PC-9 (cell line): ENCODE results near the gene EXOC2.

Experiments
- EZH2 ChIP-seq: fragments of 200-600 bp; sonication (generic); IDR thresholded peaks from 2 replicates; pipeline ENCODE4 v1.8.0; 2017; ENCODE audit warnings: antibody characterized with exemption, low read depth
- TF ChIP-seq, protein P1 (sequence below): fragments of 200-600 bp; sonication (generic); conservative IDR thresholded peaks from 2 replicates; pipeline ENCODE4 v1.6.1; 2017; ENCODE audit warnings: mixed run types, antibody characterized with exemption, mild to moderate bottlenecking, moderate library complexity

DNA sequence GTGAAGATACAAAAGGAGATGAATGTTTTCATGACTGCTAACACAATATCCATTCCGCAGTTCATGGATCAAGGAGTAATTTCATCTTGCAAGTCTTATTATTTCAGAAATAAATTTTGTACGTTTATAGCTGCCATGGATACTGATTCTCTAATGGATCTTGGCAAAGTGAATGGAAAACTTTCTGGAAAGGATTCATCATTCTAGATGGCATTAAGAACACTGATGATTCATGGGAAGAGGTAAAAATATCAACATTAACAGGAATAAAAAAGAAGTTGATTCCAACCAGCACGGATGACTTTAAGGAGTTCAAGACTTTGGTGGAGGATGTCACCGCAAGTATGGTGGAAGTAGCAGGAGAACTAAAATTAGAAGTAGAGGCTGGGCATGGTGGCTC lies 38.8 kb downstream of the EXOC2 start:
- TF ChIP-seq, protein P1, sequence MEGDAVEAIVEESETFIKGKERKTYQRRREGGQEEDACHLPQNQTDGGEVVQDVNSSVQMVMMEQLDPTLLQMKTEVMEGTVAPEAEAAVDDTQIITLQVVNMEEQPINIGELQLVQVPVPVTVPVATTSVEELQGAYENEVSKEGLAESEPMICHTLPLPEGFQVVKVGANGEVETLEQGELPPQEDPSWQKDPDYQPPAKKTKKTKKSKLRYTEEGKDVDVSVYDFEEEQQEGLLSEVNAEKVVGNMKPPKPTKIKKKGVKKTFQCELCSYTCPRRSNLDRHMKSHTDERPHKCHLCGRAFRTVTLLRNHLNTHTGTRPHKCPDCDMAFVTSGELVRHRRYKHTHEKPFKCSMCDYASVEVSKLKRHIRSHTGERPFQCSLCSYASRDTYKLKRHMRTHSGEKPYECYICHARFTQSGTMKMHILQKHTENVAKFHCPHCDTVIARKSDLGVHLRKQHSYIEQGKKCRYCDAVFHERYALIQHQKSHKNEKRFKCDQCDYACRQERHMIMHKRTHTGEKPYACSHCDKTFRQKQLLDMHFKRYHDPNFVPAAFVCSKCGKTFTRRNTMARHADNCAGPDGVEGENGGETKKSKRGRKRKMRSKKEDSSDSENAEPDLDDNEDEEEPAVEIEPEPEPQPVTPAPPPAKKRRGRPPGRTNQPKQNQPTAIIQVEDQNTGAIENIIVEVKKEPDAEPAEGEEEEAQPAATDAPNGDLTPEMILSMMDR = no peak
- no peak for TF ChIP-seq EZH2
